WTC11 (cell line): ENCODE results near the gene RNF148. TPM values are rescaled to one million over a fixed set of nuclear protein-coding genes. Genes with fewer than 3 reads are reported as not detected.

Experiments
- ATAC-seq: fragments of 200-7000 bp; cut with Tn5 transposase; 2 replicates; pipeline ENCODE4 v1.10.0; 2021; ENCODE audit warnings: mild to moderate bottlenecking, moderate library complexity
- CTCF ChIA-PET: fragments of 300-600 bp; sonication (Branson Sonifier 250); formaldehyde crosslinking; loops from one replicate; lab custom pipeline; 2021; ENCODE audit warnings: antibody characterized with exemption; lab: Charles Lee
- POLR2A ChIA-PET: fragments of 350-600 bp; sonication (Branson Sonifier 250); formaldehyde crosslinking; loops from one replicate; lab custom pipeline; 2021; ENCODE audit warnings: antibody characterized with exemption; lab: Charles Lee
- DNase-seq: peaks from one replicate; pipeline ENCODE4 v3.0.0; 2021; ENCODE audit warnings: low spot score
- H3K27ac Mint-ChIP-seq: 2 replicates; pipeline ENCODE4 v1.8.0; 2021; ENCODE audit warnings: mixed read lengths
- H3K27me3 Mint-ChIP-seq: 2 replicates; pipeline ENCODE4 v1.8.0; 2021; ENCODE audit warnings: low read depth, mild to moderate bottlenecking, moderate library complexity, mixed read lengths
- H3K36me3 Mint-ChIP-seq: 2 replicates; pipeline ENCODE4 v1.8.0; 2021; ENCODE audit warnings: mixed read lengths
- H3K4me1 Mint-ChIP-seq: 2 replicates; pipeline ENCODE4 v1.8.0; 2022; ENCODE audit warnings: mixed read lengths
- H3K4me3 Mint-ChIP-seq: 2 replicates; pipeline ENCODE4 v1.8.0; 2021; ENCODE audit warnings: mild to moderate bottlenecking, moderate library complexity, mixed read lengths
- H3K9me3 Mint-ChIP-seq: 2 replicates; pipeline ENCODE4 v1.8.0; 2021; ENCODE audit warnings: mixed read lengths
- E2F4 ChIP-seq: sonication (generic); formaldehyde crosslinking; IDR thresholded peaks from 2 replicates; pipeline ENCODE4 v1.8.1; 2022; ENCODE audit warnings: low read depth, mild to moderate bottlenecking, moderate library complexity, missing genetic modification reagents, borderline replicate concordance
- FOXJ3 ChIP-seq: sonication (generic); formaldehyde crosslinking; IDR thresholded peaks from 2 replicates; pipeline ENCODE4 v1.9.0; 2021; ENCODE audit warnings: missing genetic modification reagents, mild to moderate bottlenecking, borderline replicate concordance
- FOXK1 ChIP-seq: sonication (generic); formaldehyde crosslinking; IDR thresholded peaks from 2 replicates; pipeline ENCODE4 v1.8.0; 2022; ENCODE audit warnings: mild to moderate bottlenecking, moderate library complexity, missing genetic modification reagents
- GABPB1 ChIP-seq: sonication (generic); formaldehyde crosslinking; IDR thresholded peaks from 2 replicates; pipeline ENCODE4 v1.8.1; 2023; ENCODE audit warnings: mild to moderate bottlenecking, missing genetic modification reagents
- GRHL2 ChIP-seq: fragments of 250-450 bp; sonication (Bioruptor Pico); IDR thresholded peaks from 2 replicates; pipeline ENCODE4 v1.8.0; 2022; ENCODE audit warnings: mild to moderate bottlenecking, moderate library complexity; ENCODE audit not compliant: insufficient replicate concordance, severe bottlenecking
- GTF2I ChIP-seq: fragments of 250-450 bp; sonication (Bioruptor Pico); conservative IDR thresholded peaks from 2 replicates; pipeline ENCODE4 v1.4.0; 2021; ENCODE audit warnings: mild to moderate bottlenecking
- MXD4 ChIP-seq: fragments of 250-450 bp; sonication (Bioruptor Pico); IDR thresholded peaks from 2 replicates; pipeline ENCODE4 v1.8.0; 2021; ENCODE audit warnings: mild to moderate bottlenecking, moderate library complexity, borderline replicate concordance
- NFE2L1 ChIP-seq: sonication (generic); formaldehyde crosslinking; IDR thresholded peaks from 2 replicates; pipeline ENCODE4 v1.8.1; 2023; ENCODE audit warnings: missing genetic modification reagents
- TEAD4 ChIP-seq: sonication (generic); formaldehyde crosslinking; IDR thresholded peaks from 2 replicates; pipeline ENCODE4 v1.8.0; 2022; ENCODE audit warnings: mild to moderate bottlenecking, missing genetic modification reagents
- USF1 ChIP-seq: sonication (generic); formaldehyde crosslinking; IDR thresholded peaks from 2 replicates; pipeline ENCODE4 v1.8.0; 2022; ENCODE audit warnings: mild to moderate bottlenecking, missing genetic modification reagents
- USF2 ChIP-seq: sonication (generic); formaldehyde crosslinking; IDR thresholded peaks from 2 replicates; pipeline ENCODE4 v1.8.1; 2023; ENCODE audit warnings: mild to moderate bottlenecking, missing genetic modification reagents, moderate library complexity
- ZNF138 ChIP-seq: sonication (generic); formaldehyde crosslinking; conservative IDR thresholded peaks from 2 replicates; pipeline ENCODE4 v1.8.1; 2022; ENCODE audit warnings: mild to moderate bottlenecking, moderate library complexity, missing genetic modification reagents
- ZNF232 ChIP-seq: sonication (generic); formaldehyde crosslinking; IDR thresholded peaks from 2 replicates; pipeline ENCODE4 v1.8.0; 2022; ENCODE audit warnings: mild to moderate bottlenecking, missing genetic modification reagents
- total RNA-seq: library from RNA; stranded (reverse); gene quantifications from 3 replicates; pipeline ENCODE4 v1.2.3, GENCODE V29; 2021
- TF ChIP-seq, protein P1 (sequence below): sonication (generic); formaldehyde crosslinking; IDR thresholded peaks from 2 replicates; pipeline ENCODE4 v1.8.0; 2023; ENCODE audit warnings: missing genetic modification reagents
- TF ChIP-seq, protein P2 (sequence below): fragments of 250-450 bp; sonication (Bioruptor Pico); IDR thresholded peaks from 2 replicates; pipeline ENCODE4 v1.9.0; 2021; ENCODE audit warnings: mild to moderate bottlenecking

RNF148 gene
- total RNA-seq, 1 experiment from 2014 or later: 0.17 TPM

- ATAC-seq: no peak
- H3K4me3 Mint-ChIP-seq: no peak overlapping the region
- no peaks in the 10 kb centered on the region for H3K9me3 Mint-ChIP-seq
- no peaks in the 10 kb centered on the region for H3K36me3 Mint-ChIP-seq
- H3K27ac Mint-ChIP-seq: no peak overlapping the region
- ChIA-PET CTCF (no interaction called here), POLR2A (no interaction called here)
- H3K4me1 Mint-ChIP-seq: peaks cover 58% of the 10 kb centered on the region
- TF ChIP-seq, protein P1, sequence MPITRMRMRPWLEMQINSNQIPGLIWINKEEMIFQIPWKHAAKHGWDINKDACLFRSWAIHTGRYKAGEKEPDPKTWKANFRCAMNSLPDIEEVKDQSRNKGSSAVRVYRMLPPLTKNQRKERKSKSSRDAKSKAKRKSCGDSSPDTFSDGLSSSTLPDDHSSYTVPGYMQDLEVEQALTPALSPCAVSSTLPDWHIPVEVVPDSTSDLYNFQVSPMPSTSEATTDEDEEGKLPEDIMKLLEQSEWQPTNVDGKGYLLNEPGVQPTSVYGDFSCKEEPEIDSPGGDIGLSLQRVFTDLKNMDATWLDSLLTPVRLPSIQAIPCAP: no peak
- no peak for TF ChIP-seq FOXK1 (CRISPR knock-in tag)
- TF ChIP-seq USF1 (CRISPR knock-in tag): no peak
- TF ChIP-seq USF2 (CRISPR knock-in tag): no peak
- no peak for TF ChIP-seq GABPB1 (CRISPR knock-in tag)
- no peak for TF ChIP-seq ZNF232
- TF ChIP-seq ZNF138 (CRISPR knock-in tag): no peak
- TF ChIP-seq, all 79 proteins: peak for 0
- no peak for DNase-seq
- no peaks in the 10 kb centered on the region for H3K27me3 Mint-ChIP-seq
Observed at GRCh38 chr7:122748195-122748594, 45.5 kb upstream of the RNF148 start.

GRCh38 chr7:122746948-122747347, 44.2 kb upstream of the RNF148 start:
- H3K4me1 Mint-ChIP-seq: peaks cover 62% of the 10 kb centered on the region
- POLR2A ChIA-PET: no interaction called here
- TF ChIP-seq, protein P1: no peak
- TF ChIP-seq GRHL2 (CRISPR knock-in tag) (no peak), GTF2I (CRISPR knock-in tag) (no peak), USF1 (CRISPR knock-in tag) (no peak), E2F4 (CRISPR knock-in tag) (no peak), TEAD4 (no peak), MXD4 (CRISPR knock-in tag) (no peak), FOXJ3 (CRISPR knock-in tag) (no peak), NFE2L1 (no peak)
- TF ChIP-seq, protein P2, sequence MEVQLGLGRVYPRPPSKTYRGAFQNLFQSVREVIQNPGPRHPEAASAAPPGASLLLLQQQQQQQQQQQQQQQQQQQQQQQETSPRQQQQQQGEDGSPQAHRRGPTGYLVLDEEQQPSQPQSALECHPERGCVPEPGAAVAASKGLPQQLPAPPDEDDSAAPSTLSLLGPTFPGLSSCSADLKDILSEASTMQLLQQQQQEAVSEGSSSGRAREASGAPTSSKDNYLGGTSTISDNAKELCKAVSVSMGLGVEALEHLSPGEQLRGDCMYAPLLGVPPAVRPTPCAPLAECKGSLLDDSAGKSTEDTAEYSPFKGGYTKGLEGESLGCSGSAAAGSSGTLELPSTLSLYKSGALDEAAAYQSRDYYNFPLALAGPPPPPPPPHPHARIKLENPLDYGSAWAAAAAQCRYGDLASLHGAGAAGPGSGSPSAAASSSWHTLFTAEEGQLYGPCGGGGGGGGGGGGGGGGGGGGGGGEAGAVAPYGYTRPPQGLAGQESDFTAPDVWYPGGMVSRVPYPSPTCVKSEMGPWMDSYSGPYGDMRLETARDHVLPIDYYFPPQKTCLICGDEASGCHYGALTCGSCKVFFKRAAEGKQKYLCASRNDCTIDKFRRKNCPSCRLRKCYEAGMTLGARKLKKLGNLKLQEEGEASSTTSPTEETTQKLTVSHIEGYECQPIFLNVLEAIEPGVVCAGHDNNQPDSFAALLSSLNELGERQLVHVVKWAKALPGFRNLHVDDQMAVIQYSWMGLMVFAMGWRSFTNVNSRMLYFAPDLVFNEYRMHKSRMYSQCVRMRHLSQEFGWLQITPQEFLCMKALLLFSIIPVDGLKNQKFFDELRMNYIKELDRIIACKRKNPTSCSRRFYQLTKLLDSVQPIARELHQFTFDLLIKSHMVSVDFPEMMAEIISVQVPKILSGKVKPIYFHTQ (CRISPR knock-in tag): no peak
- DNase-seq (no peak), ATAC-seq (peak; percentile 20; the same call in 1 of the 2 replicates)
- CTCF ChIA-PET: no interaction called here
- no peak overlapping the region for H3K4me3 Mint-ChIP-seq
- no peaks in the 10 kb centered on the region for H3K36me3 Mint-ChIP-seq
- no peaks in the 10 kb centered on the region for H3K27me3 Mint-ChIP-seq
- H3K9me3 Mint-ChIP-seq: no peaks in the 10 kb centered on the region
- no peak overlapping the region for H3K27ac Mint-ChIP-seq
